HepG2 (cell line): ENCODE results near the gene MTF2. TPM values are rescaled to one million over a fixed set of nuclear protein-coding genes. Genes with fewer than 3 reads are reported as not detected.

ENCODE experiments used
- ARID4A ChIP-seq: sonication (generic); formaldehyde crosslinking; IDR thresholded peaks from 2 replicates; pipeline ENCODE4 v1.5.0; 2020; ENCODE audit warnings: mild to moderate bottlenecking, missing genetic modification reagents, borderline replicate concordance
- KAT8 ChIP-seq: IDR thresholded peaks from 2 replicates; pipeline ENCODE4 v1.6.1; 2016; ENCODE audit warnings: missing genetic modification reagents, missing compliant biosample characterization
- KLF9 ChIP-seq: IDR thresholded peaks from 2 replicates; pipeline ENCODE4 v1.6.1; 2016; ENCODE audit warnings: low read depth
- MTF2 ChIP-seq: sonication (generic); formaldehyde crosslinking; IDR thresholded peaks from 2 replicates; pipeline ENCODE4 v1.5.0; 2020; ENCODE audit warnings: missing genetic modification reagents, borderline replicate concordance
- PBX3 ChIP-seq: sonication (generic); formaldehyde crosslinking; IDR thresholded peaks from 2 replicates; pipeline ENCODE4 v1.8.1; 2023; ENCODE audit warnings: missing genetic modification reagents, inconsistent platforms, borderline replicate concordance
- RFX3 ChIP-seq: IDR thresholded peaks from 2 replicates; pipeline ENCODE4 v1.6.1; 2016; ENCODE audit warnings: missing biosample characterization, missing genetic modification reagents
- ZMYM4 ChIP-seq: sonication (generic); formaldehyde crosslinking; IDR thresholded peaks from 2 replicates; pipeline ENCODE4 v1.8.1; 2023; ENCODE audit warnings: mild to moderate bottlenecking, missing genetic modification reagents
- ZNF674 ChIP-seq: sonication (generic); formaldehyde crosslinking; IDR thresholded peaks from 2 replicates; pipeline ENCODE4 v1.5.0; 2020; ENCODE audit warnings: low read depth, mild to moderate bottlenecking, missing genetic modification reagents
- ZNF788 ChIP-seq: sonication (generic); formaldehyde crosslinking; IDR thresholded peaks from 2 replicates; pipeline ENCODE4 v1.5.0; 2020; ENCODE audit warnings: mild to moderate bottlenecking, missing genetic modification reagents, borderline replicate concordance
- ZSCAN29 ChIP-seq: sonication (generic); formaldehyde crosslinking; conservative IDR thresholded peaks from 2 replicates; pipeline ENCODE4 v1.4.0; 2020; ENCODE audit warnings: mild to moderate bottlenecking, missing genetic modification reagents
- polyA plus RNA-seq, 8 experiments: library from polyadenylated mRNA; depleted of rRNA in 3 of 8; stranded (reverse) in 7 of 8; unstranded in 1 of 8; fragments of >200 nt; fragmentation: Illumina TruSeq in 4 of 8; extraction: Trizol in 4 of 8; gene quantifications; 2 replicates each; pipeline versions ENCODE4 v1.2.1 to v1.2.3, GENCODE V29; 2011 to 2016; ENCODE audit warnings: low read depth in 4 of 8, missing spikeins in 1 of 8, mixed read lengths in 1 of 8; ENCODE audit not compliant: insufficient read depth in 1 of 8
- total RNA-seq, 5 experiments: library from RNA; depleted of rRNA; stranded (reverse); fragments of >200 nt; fragmentation: Illumina TruSeq; extraction: Trizol; gene quantifications; 2 replicates each; pipeline ENCODE4 v1.2.3, GENCODE V29; 2016; ENCODE audit warnings: low read depth in 1 of 5
- TF ChIP-seq, protein P1 (sequence below): sonication (generic); formaldehyde crosslinking; IDR thresholded peaks from 2 replicates; pipeline ENCODE4 v1.4.0; 2020; ENCODE audit warnings: missing genetic modification reagents
- TF ChIP-seq, protein P2 (sequence below): IDR thresholded peaks from 2 replicates; pipeline ENCODE4 v1.6.1; 2016; ENCODE audit warnings: missing biosample characterization, missing genetic modification reagents, low read depth

The MTF2 gene
- total and polyA plus RNA-seq, 2 of the 13 experiments (the other 11 are each of a cell fraction or from before 2014, with no cell fraction given): 48.7 to 53.9 TPM

DNA sequence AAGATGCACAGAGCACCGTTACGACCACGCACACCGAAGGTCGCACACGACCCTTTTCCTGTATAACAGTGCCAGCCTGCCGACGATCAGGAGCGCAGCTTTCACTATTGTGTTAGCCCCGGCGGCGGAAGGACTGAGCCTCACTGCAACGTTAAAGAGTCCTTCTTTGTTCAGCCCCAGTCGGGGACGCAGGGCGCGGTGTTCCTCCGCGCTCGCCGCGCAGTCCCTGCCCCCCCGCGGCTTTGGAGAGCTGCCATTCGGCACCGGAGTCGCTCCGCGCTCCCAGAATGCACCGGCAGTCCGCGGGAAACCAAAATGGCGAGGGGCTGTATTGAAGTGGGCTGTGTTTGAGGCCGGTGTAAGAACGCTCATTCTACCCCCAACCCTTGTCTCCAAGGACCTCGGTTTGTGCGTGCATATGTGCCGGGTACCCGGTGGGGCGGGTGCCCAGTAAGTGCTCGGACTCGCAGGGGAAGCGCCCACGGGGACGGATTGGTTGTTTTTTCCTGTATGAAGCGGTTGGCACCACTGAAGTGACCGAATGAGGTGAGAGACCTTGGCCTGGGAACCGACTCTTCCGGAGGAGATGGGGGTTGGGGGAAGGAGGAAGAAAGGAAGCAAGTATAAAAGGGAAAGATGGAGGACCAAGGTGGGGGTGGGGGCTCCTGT lies at the start of gene MTF2 (continued):
- TF ChIP-seq ZSCAN29 (CRISPR knock-in tag): peak; percentile 92
- TF ChIP-seq MTF2 (CRISPR knock-in tag): peak; percentile 99
- no peak for TF ChIP-seq ZNF674 (CRISPR knock-in tag)
- peak; percentile 89; the same call in 1 of the 2 replicates for TF ChIP-seq PBX3 (CRISPR knock-in tag)
- peak; percentile 100 for TF ChIP-seq ZMYM4 (CRISPR knock-in tag)
- peak; percentile 90; the same call in 1 of the 2 replicates for TF ChIP-seq KLF9 (CRISPR knock-in tag)
- TF ChIP-seq KAT8: peak; percentile 98
- TF ChIP-seq, protein P1, sequence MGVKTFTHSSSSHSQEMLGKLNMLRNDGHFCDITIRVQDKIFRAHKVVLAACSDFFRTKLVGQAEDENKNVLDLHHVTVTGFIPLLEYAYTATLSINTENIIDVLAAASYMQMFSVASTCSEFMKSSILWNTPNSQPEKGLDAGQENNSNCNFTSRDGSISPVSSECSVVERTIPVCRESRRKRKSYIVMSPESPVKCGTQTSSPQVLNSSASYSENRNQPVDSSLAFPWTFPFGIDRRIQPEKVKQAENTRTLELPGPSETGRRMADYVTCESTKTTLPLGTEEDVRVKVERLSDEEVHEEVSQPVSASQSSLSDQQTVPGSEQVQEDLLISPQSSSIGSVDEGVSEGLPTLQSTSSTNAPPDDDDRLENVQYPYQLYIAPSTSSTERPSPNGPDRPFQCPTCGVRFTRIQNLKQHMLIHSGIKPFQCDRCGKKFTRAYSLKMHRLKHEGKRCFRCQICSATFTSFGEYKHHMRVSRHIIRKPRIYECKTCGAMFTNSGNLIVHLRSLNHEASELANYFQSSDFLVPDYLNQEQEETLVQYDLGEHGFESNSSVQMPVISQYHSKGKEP (CRISPR knock-in tag): peak; percentile 97
- TF ChIP-seq ZNF788 (CRISPR knock-in tag): peak; percentile 100
- peak; percentile 98 for TF ChIP-seq ARID4A (CRISPR knock-in tag)
- TF ChIP-seq, protein P2, sequence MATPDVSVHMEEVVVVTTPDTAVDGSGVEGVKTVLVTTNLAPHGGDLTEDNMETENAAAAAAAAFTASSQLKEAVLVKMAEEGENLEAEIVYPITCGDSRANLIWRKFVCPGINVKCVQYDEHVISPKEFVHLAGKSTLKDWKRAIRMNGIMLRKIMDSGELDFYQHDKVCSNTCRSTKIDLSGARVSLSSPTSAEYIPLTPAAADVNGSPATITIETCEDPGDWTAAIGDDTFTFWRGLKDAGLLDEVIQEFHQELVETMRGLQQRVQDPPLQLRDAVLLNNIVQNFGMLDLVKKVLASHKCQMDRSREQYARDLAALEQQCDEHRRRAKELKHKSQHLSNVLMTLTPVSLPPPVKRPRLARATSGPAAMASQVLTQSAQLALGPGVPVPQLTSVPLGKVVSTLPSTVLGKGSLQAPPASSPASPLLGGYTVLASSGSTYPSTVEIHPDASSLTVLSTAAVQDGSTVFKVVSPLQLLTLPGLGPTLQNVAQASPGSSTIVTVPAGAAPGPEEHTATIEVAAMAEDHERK (CRISPR knock-in tag): peak; percentile 87
- peak; percentile 52 for TF ChIP-seq RFX3 (CRISPR knock-in tag)
